Coronary artery (tissue), 2 donors: Measurements from ENCODE around the gene TBC1D16.
"Not testable (repeated sequence)": the region's sequence is repeated elsewhere in the genome, so short reads cannot be mapped to it uniquely, and the experiment has no call there.

Source experiments
- DNase-seq: peaks from one replicate; pipeline ENCODE4 v3.0.0-alpha.2; 2017; ENCODE audit warnings: low spot score
- H3K27ac ChIP-seq, 2 donors: fragments of 200-600 bp; sonication (generic); one replicate each; pipeline ENCODE4 v1.5.1; 2016 to 2019
- H3K4me3 ChIP-seq: fragments of 200-600 bp; sonication (generic); 2 replicates; pipeline ENCODE4 v1.5.1; 2016; ENCODE audit warnings: mild to moderate bottlenecking, moderate library complexity
- CTCF ChIP-seq: fragments of 200-600 bp; sonication (generic); IDR thresholded peaks from one replicate; pipeline ENCODE4 v1.5.1; 2019; ENCODE audit warnings: antibody characterized with exemption

TBC1D16 gene

DNA sequence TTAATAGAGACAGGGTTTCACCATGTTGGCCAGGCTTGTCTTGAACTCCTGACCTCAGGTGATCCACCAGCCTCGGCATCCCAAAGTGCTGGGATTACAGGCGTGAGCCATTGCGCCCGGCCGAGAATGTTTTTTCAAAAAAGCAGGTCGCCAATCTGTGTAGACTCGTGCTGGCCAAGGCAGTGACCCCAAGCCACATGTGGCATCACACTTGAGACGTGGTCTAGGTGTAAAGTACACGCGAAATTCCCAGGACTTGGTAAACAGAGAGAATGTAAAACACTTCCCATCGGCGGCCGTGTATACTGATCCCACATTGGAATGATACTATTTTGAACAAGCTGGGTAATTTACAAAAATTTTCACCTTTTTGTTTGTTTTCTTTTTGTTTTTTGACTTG lies 41.1 kb downstream of the TBC1D16 start:
- no peak for TF ChIP-seq CTCF
- no peak for DNase-seq
- Histone ChIP-seq H3K4me3 (no peak overlapping the region), H3K27ac (no peak overlapping the region)

DNA sequence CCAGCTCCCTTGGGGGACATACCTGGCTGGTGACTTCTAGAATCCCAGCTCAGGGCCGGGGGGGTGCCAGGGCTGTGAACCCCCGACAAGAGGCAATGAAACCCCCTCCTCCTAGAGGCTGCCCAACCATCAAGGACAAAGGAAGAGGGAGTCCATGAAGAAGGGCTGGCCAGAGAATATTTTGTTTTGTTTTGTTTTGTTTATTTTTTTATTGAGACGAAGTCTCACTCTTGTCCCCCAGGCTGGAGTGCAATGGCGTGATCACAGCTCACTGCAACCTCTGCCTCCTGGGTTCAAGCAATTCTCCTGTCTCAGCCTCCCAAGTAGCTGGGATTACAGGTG lies 41.5 kb downstream of the TBC1D16 start:
- not testable (repeated sequence) for H3K27ac ChIP-seq, H3K4me3 ChIP-seq, DNase-seq

DNA sequence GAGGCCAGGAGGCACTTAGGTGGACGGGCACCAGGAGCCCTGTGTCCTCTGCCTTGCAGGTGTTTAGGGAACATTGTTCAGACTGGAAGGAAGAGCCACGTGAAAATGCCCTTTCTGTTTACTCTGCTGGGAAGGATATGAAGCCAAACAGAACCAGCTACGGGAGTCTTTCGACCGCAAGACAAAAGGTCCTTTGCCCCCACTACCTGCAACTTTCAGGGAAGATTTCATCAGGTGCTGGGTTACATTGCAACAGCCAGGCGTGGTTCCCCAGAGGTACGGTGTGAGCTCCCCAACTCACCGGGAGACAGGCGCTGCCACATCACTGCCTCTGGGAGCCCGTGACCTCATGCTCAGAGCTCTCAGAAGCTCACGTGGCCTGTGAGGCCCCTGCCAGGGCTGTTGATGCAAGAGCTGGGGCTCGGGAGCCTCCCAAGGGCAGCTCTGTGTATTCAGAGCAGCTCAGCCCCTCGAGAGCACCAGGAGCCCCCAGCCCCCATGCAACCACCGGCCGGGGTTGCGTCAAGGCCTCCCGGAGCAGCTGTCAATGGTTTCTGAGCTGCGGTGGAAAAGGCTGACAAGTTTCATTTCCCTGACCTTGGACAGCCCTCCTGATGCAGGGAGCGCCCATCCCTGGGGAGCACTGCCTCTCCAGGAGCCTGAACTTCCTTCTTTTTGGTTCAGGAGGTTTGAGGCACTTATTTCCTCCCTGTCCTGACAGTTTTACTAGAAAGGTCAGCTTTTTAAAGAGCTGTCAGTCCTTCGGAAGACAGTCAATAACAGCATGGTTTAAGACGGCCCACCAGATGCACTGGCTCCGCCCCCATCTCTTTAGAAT lies 42.1 kb downstream of the TBC1D16 start:
- DNase-seq: no peak
- Histone ChIP-seq H3K4me3 (no peak overlapping the region), H3K27ac (no peak overlapping the region)
- TF ChIP-seq CTCF: no peak

GRCh38 chr17:79992649-79993389 lies 42.9 kb downstream of the TBC1D16 start:
- TF ChIP-seq CTCF: no peak
- peak; percentile 64 for DNase-seq
- Histone ChIP-seq H3K27ac (no peak overlapping the region), H3K4me3 (peak overlapping the region; percentile 64)

GRCh38 chr17:79991924-79992648 lies 43.6 kb downstream of the TBC1D16 start:
- DNase-seq: peak; percentile 77
- Histone ChIP-seq H3K4me3 (peak overlapping the region; percentile 64), H3K27ac (no peak overlapping the region)
- TF ChIP-seq CTCF: no peak

DNA sequence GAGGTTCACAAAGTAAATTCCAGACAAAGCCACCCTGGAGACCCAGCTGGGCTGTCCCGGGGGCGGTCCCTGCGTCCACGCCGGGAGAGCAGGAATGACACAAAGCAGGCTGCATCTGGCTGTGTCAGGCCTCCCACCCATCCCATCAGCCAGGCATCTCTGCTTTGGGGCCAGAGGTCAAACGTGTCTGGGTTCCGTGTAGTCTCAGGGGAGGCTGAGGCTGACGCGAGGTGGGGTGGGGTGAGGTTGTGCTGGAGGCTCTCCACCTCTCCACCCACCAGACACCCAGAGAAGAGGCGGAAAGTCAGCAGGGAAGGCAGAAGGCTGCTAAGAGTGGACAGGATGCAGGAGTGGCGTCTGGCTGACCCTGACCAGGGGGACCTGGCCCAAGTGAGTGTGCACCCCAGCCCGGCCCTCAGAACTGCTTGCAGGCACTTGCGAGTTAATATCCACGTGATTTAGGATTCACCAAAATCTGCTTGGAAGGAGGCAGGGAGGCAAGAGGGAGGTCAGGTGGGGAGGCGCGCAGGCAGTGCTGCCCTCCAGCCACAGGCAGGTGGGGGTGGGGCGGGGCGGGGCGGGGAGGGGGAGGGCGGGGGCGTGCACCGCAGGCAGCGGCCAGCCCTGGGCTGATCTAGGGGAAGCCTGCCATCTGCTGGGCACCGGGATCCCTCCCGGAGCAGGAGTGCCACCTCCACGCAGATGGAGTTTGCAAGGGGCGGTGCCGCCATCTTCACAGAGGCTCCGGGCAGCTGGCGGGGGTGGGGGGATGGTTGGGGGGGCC lies 44.3 kb downstream of the TBC1D16 start:
- H3K4me3 ChIP-seq: peak overlapping the region; percentile 64
- TF ChIP-seq CTCF: peak; percentile 65
- H3K27ac ChIP-seq: no peak overlapping the region
- peak; percentile 71 for DNase-seq

DNA sequence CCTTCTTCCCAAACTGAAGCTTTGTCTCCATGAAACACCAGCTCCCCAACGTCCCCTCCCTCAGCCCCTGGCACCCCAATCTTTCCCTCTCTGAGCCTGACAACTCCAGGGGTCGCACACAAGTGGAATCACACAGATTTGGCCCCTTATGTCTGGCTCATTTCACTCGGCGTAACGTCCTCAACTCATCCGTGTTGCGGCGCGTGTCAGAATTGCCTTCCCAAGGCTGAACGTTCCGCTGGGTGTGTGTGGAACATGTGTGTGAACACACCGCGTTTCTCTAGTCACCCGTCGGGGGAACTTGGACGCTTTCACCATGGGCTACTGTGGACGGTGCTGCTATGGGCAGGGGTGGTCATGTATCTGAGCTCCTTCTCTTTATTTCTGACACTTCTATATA lies 45.0 kb downstream of the TBC1D16 start:
- H3K27ac ChIP-seq: no peak overlapping the region
- DNase-seq: peak; percentile 61
- no peak for TF ChIP-seq CTCF
- H3K4me3 ChIP-seq: no peak overlapping the region
